Vagina (tissue), 2 donors: ENCODE results near the gene ZNF280C.

ENCODE experiments used
- CTCF ChIP-seq, 3 experiments: fragments of 450-650 bp in 2 of 3; fragments of 200-600 bp in 1 of 3; sonication (generic) in 1 of 3; IDR thresholded peaks; one replicate each; pipeline ENCODE4 v1.5.1; 2017 to 2019; ENCODE audit warnings: antibody characterized with exemption in 3 of 3, mild to moderate bottlenecking in 2 of 3, moderate library complexity in 2 of 3
- POLR2A ChIP-seq, 2 donors: fragments of 450-650 bp; IDR thresholded peaks; one replicate each; pipeline ENCODE4 v1.6.1; 2017; ENCODE audit warnings: antibody characterized with exemption in 2 of 2, mild to moderate bottlenecking in 2 of 2, moderate library complexity in 2 of 2

- TF ChIP-seq POLR2A (IDR thresholded peaks at IDR 0.05) (no peak), CTCF (IDR thresholded peaks at IDR 0.05) (no peak)
These were observed 108.9 kb downstream of the ZNF280C start for GRCh38 chrX:130159776-130160175.
